ENCODE results near the gene NKPD1.

The NKPD1 gene

DNA sequence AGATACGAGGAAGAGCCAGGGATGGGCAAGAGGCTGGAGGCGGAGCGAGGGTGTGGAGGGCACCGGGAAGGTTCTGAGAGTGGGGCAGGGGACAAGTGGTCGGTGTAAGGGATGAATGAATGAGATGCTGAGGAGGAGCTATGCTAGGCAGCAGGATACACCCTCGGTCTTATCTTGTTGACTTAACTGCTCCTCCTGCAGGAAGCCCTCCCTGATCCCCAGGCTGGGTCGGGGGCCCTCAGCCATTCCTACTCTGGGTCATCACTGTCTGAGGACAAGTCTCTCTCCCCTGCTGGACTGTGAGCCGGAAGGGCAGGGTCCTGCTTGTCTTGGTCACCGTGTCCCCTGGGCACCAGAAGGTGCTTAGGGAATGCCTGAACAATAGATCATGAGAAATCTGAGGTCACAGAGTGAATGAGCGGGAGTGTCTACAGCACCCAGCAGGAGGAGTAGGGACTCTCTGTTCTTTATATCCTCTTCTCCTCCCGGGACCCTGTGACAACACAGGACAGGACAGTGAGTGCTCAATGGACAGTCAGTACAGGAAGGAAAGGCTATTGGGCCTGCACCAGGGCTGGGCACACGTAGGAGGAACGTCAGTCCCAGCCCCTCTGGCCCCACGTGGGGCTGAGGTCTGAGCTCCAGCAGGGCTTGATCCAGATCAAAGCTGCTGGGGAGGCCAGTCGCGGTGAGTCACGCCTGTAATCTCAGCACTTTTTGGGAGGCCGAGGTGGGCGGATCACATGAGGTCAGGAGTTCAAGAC, 6.5 kb downstream of the NKPD1 start:
- FAIRE-seq, result no peak

- FAIRE-seq, result no peak
Measured at GRCh38 chr19:45153339-45154063, 7.3 kb downstream of the NKPD1 start.

- no peak for FAIRE-seq
Measured at GRCh38 chr19:45152504-45153338, 8.1 kb downstream of the NKPD1 start.

- no peak for FAIRE-seq
Measured at GRCh38 chr19:45151821-45152503, 8.8 kb downstream of the NKPD1 start.

GRCh38 chr19:45151320-45151719, 9.5 kb downstream of the NKPD1 start:
- FAIRE-seq, result no peak

GRCh38 chr19:45150751-45151281, 10.0 kb downstream of the NKPD1 start:
- FAIRE-seq, result no peak

DNA sequence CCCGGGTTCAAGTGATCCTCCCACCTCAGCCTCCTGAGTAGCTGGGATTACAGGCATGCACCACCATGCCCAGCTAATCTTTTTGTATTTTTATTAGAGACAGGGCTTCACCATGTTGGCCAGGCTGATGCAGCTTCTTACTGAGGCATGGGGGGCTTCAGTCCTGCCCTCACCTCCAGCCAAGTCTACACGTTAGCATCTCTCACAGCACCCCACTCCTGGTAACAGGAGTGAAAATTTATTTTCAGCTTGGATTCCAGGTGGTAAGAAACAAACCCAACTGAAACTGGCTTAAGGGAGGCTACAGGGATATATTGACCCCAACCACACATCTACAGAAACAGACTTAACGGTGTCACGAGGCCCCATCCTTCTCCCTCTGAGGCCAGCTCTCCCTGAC, 10.6 kb downstream of the NKPD1 start:
- FAIRE-seq, result no peak

GRCh38 chr19:45149129-45149528, 11.7 kb downstream of the NKPD1 start:
- no peak for FAIRE-seq

DNA sequence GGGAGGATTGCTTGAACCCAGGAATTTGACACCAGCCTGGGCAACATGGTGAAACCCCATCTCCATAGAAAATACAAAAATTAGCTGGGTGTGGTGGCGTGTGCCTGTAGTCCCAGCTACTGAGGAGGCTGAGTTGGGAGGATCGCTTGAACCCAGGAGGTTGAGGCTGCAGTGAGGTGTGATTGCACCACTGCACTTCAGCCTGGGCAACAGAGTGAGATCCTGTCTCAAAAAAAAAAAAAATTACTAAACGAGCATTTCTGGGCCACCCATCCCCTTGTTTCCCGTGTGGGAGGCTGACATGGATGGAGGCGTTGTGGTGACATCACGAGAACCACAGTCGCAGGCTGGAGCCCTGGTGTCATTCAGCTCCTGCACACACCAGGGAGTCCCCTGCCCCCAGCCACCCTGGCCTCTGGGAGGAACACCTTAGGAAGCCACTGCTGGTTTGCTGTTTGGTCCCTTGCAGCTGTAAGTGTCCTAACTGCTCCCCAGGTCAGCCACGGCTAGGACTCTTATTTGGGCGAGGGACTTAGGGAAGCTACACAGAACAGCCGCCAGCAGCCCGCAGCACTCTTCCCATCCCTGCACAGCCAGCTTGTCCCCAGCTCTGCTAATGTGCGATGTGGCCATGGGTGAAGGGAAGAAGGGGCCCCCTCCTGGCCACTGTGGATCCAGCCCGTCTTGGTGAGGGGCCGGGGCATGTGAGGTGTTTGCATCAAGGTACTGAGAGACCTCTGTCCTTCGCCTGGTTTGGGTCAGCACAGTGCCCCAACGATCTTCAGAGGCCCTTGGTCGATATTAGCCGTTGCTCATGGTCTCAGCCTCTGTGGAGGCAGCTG, 12.7 kb downstream of the NKPD1 start:
- no peak for FAIRE-seq

GRCh38 chr19:45146741-45147205, 14.0 kb downstream of the NKPD1 start:
- no peak for FAIRE-seq

DNA sequence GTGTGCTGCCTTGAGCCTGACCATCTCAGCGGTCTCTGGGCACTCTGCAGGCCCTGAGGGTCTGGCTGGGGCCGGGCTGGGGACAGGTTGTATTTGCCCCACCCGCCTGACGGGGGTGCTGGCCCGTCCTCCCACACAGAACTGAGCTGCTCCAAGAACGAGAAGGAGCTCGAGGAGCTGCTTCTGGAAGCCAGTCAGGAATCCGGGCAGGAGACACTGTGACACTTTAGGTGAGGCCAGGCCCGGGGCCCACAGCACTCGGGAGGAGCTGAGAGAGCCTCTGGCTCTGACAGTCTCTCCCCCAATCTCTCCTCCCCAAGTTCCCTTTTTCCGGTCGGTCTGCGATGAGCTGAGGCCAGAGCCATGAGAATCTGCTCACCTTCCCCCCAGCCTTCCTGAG, 14.5 kb downstream of the NKPD1 start:
- FAIRE-seq, result no peak

- FAIRE-seq, result no peak
Measured at GRCh38 chr19:45145270-45146189, 15.3 kb downstream of the NKPD1 start.

DNA sequence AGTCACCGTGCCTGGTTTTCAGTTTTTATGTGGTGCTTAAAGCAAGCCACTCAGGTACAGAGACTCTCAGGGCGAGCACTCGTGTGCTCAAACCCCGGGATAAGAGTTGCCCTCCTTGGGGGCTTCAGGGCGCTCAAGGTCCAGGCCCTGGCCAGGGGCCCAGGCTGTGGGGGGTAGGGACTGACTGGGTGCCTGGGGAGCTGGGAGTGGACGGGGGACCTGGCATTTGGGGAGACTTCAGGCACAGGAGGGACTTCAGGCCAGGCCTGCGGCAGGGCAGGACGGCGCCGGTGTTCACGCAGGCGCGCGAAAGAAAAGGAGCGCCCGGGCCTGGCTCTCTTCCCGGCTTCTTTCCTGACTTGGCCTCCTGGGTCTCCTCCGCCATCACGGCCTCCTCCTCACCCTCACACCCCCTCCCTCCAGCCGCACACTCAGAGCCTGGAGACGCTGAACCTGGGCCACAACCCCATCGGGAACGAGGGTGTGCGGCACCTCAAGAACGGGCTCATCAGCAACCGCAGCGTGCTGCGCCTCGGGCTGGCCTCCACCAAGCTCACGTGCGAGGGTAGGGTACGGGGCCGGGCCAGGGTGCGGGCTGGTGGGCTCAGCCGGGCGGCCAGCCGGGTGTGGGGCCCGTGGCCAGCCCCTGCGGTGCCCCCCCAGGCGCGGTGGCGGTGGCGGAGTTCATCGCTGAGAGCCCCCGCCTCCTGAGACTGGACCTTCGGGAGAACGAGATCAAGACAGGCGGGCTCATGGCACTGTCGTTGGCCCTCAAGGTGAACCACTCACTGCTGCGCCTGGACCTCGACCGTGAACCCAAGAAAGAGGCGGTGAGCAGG, 16.1 kb downstream of the NKPD1 start:
- no peak for FAIRE-seq

- FAIRE-seq, result no peak
Measured at GRCh38 chr19:45142726-45143110, 18.1 kb downstream of the NKPD1 start.

DNA sequence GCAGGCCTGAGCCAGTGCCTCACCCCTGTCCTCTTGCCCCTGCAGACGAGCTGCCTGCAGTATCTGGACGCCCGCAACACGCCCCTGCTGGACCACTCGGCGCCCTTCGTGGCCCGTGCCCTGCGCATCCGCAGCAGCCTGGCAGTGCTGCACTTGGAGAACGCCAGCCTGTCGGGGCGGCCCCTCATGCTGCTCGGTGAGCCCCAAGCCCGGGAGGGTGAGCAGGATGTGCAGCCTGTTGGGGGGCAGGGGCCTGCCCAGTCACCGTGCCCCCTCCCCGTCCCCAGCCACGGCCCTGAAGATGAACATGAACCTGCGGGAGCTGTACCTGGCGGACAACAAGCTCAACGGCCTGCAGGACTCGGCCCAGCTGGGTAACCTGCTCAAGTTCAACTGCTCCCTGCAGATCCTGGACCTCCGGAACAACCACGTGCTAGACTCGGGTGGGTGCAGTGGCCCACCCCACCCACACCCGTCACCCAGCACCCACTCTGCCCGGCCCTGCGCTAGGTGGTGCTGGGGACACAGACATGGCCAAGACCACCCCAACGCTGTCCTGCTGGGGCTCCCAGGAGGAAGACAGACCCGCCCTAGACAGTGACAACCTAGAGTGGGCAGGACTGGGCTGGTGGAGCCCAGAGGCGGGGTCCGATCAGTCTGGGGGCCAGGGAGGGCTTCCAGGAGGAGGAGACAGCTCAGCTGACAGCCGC, 18.6 kb downstream of the NKPD1 start:
- no peak for FAIRE-seq

- FAIRE-seq, result no peak
Measured at GRCh38 chr19:45141203-45141900, 19.4 kb downstream of the NKPD1 start.

DNA sequence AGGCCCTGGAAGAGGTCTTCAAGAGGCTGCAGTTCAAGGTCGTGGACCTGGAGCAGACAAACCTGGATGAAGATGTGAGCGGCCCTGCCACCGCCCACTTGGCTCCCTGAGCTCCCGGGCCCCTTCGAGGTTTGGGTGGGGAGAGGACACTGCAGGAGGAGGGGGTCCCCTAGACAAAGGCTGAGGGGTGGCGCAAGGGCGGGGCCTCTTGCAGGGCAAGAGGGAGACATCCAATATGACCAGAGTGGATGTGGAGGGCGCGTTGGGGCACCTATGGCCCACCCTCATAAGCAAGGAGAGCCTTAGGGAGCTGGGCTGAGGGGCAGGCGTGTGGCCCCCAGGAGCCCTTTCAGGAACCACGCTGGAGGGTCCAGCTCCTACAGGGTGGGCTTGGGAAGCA, 20.2 kb downstream of the NKPD1 start:
- FAIRE-seq, result no peak

DNA sequence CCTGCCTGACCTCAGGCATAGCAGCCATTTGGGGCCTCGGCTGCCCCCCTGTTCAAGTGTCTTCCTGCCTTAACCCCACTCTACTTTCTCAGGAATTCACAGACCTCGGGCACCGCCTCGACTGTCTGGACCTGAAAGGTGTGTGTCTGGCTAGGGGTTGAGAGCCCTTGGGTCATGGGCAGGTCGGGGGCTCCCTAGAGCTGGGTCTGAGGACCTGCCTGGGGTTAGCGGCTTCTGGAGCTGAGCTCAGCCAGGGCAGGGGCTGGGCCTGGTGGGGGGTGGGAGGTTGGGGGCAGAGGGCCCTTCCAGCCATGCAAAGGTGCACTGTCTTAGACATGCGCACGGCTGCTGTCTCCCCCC, 20.7 kb downstream of the NKPD1 start:
- FAIRE-seq, result no peak

All from A204.1 (cell line).